Esophagus muscularis mucosa (tissue), 4 donors: ENCODE data around the gene PDF.

Experiments
- CTCF ChIP-seq, 3 experiments: fragments of 200-600 bp in 2 of 3; fragments of 450-650 bp in 1 of 3; sonication (generic) in 2 of 3; IDR thresholded peaks; one replicate each; pipeline ENCODE4 v1.5.1; 2017 to 2019; ENCODE audit warnings: antibody characterized with exemption in 3 of 3, mild to moderate bottlenecking in 2 of 3, moderate library complexity in 1 of 3
- EP300 ChIP-seq: sonication (generic); formaldehyde crosslinking; IDR thresholded peaks from one replicate; pipeline ENCODE4 v1.6.1; 2017; ENCODE audit warnings: antibody characterized with exemption
- POLR2A ChIP-seq: fragments of 450-650 bp; IDR thresholded peaks from one replicate; pipeline ENCODE4 v1.6.1; 2017; ENCODE audit warnings: antibody characterized with exemption, moderate library complexity, mild to moderate bottlenecking, low read depth
- POLR2AphosphoS5 ChIP-seq, 2 donors: sonication (generic); formaldehyde crosslinking; IDR thresholded peaks; one replicate each; pipeline ENCODE4 v1.6.1; 2017; ENCODE audit warnings: antibody characterized with exemption in 2 of 2

- TF ChIP-seq CTCF (IDR thresholded peaks at IDR 0.05) (no peak), POLR2A (no peak), EP300 (no peak), POLR2AphosphoS5 (IDR thresholded peaks at IDR 0.05) (no peak)
Measured at GRCh38 chr16:69307856-69308255, 22.5 kb downstream of the PDF start.
